Myocyte (in vitro differentiated cells): ENCODE measurements around the gene METRN. TPM values are rescaled to one million over a fixed set of nuclear protein-coding genes. Genes with fewer than 3 reads are reported as not detected.
A peak's percentile ranks its signal among the peaks of the same experiment; 100 is the strongest.

Experiments used
- DNase-seq: peaks from one replicate; pipeline ENCODE4 v3.0.0-alpha.2; 2012; ENCODE audit warnings: low read depth
- polyA plus RNA-seq: library from polyadenylated mRNA; unstranded; fragments of >200 nt; gene quantifications from one replicate; pipeline ENCODE4 v1.2.1, GENCODE V29; 2012; ENCODE audit warnings: missing spikeins
- total RNA-seq: library from RNA; depleted of rRNA; stranded (reverse); fragments of >200 nt; gene quantifications from 2 replicates; pipeline ENCODE4 v1.2.3, GENCODE V29; 2014

Gene METRN
- total RNA-seq, result 105 and 172 TPM in 2 replicates
- 71.5 TPM for polyA plus RNA-seq

DNA sequence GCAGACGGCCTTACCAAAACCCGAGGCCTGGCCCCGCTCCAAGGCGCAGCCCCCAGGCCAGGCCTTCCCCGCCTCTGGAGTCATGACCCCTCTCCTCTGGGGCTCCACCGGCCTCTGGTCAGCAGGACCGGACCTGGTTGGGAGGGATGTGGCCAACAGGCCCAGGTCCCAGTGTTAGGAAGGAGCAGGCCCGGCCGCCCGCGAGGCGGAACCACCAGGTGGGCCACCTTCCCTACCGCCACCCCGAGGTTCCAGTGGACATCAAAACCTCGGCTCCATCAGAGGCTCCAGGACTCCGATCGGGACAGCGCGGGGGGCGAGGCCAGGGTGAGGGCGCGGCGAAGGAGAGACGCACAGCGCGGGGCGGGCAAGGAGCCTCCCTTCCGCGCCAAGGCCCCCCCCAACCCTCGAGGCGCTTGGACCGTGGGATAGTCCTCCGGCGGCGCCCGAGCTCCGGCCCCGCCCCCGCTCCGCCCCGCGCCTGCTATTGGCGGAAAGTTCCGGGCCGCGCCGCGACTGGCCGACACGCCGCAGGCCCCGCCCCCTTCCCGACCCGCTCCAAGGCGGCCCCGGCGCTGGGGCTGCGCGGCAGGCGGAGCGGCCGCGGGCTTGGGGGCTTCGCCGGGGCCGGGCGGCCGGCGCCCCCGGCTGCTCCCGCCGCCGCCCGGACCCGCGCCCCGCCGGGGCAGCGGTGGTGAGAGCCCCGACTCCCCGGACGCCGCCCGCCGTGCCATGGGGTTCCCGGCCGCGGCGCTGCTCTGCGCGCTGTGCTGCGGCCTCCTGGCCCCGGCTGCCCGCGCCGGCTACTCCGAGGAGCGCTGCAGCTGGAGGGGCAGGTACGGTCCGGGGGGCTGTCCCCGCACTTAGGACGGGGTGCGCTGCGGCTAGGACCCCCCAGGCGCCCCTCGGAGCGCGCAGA, at the start of gene METRN:
Gene METRN (plus strand): TSS at position 561 of the 919 bp plus-strand sequence. CDS start 172 bp downstream, at position 733.
- peak; percentile 86 for DNase-seq

DNA sequence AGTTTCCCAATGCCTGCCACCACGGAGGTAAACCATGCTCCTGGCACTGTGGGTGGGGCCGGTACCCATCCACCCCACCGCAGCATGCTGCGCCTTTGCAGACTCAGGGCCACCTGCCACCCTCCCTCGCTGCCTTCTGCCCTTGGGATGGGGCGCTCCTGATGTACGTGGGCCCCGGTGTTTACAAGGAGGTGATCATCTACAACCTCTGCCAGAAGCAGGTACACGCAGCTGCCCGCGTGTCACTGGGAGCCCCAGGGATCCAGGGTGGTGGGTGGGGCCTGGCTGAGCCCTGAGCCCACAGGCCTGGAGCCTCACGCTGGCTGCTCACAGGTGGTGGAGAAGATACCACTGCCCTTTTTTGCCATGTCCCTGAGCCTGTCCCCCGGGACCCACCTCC, 48.3 kb upstream of the METRN start:
- no peak for DNase-seq

DNA sequence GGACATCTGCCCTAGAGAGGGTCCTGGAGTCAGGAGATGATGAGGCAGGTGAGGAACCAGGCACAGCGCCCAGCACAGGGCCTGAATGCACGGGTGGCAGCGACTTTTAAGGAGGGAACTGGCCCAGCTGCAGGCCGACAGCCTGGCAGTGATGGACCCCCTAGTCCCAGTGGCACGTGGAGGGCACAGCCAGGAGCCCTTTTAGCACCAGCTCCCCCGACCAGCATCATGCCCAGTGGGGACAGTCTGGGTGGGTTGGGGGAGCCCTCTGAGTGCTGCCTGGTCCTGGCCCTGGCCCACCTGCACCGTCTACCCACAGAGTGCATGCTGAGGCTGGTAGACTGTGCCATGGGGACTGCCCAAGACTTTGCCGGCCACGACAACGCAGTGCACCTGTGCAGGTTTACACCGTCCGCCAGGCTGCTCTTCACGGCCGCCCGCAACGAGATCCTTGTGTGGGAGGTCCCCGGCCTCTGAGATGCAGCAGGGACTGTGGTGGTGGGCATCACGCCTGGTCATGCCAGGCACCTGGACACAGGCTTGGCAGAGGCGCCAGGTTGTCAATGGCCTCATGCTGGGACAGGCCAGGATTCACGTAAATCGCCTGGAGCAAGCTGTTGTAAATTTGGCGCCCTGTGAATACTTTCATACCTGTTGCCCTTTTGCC, 47.7 kb upstream of the METRN start:
- DNase-seq, result no peak

DNA sequence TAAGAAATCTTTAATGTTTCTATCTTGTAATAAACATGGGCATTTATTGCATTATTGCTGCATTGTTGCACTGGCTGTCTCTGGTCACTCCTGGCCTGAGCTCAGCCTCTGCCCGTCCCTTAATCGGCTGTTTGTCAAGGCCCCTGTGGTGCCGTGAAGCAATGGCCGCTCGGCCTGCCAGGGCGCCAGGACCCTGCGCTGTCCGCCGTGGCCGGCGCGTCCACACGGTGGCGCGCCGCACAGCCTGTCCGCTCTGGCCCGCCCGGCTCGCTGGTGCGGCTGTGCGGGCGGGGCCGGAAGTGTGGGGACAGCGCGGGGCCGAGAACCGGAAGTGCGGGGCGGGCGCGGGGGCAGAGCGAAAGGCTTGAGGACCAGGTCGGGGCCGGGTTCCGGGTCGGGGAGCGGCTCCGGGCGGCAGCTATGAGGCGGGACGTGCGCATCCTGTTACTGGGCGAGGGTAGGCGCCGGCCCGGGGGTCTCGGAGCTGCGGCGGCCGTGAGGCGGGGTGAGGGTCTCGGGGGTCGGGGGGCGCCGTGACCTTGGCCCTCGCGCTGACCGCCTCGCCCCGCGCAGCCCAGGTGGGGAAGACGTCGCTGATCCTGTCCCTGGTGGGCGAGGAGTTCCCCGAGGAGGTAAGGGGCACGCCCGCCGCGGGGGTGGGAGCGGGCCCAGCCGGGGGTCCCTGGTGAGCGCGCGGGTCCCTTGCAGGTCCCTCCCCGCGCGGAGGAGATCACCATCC, 47.0 kb upstream of the METRN start, which contains the start of gene RHOT2:
Gene RHOT2 (plus strand): TSS at position 353 of the 739 bp plus-strand sequence. CDS start 68 bp downstream, at position 421.
- peak; percentile 89 for DNase-seq

DNA sequence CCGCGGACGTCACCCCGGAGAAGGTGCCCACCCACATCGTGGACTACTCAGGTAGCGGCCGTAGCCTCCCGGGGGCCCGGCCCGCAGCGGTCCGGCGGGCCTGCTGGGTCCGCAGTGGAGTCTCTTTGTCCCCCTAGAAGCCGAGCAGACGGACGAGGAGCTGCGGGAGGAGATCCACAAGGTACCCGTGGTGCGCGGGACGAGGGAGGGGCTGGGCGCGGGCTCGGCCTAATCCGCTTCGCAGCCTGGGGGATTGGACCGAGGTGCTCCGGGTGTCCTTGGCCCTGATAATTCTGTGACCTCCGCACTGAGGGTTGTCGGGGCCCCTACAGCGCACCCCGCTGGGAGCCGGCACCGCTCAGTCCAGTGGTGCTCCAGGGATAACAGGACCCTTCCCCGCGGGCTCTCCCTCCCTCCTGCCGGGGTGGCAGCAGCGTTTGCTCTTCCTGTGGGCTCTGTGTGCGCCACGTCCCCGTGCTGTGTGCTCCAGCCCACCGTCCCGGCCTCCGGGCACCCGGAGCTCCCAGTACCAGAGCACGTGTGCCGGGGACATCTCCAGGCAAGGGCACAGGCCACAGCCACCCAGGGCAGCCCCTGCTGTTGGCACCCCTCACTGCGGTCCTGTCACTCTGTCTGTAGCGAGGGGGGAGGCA, 46.3 kb upstream of the METRN start:
- no peak for DNase-seq

DNA sequence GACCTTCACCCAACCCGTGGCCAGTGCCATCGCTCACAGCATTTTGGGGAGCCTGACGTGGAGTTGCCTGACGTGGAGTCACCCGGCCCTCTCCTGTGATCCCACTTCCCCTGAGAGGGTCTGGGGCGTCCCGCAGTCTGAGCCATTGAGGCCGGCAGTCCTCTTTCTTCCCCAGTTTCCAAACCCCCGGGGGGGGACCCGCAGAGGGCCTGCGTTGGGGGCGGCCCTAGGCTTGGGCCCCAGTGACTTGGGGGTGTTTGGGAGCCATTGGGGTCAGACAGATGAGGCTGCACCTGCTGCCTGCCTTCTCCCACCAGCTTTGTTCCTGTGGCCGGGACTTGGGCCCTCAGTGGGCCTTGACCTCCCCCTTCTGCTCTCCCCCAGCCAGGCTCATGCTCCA, 45.3 kb upstream of the METRN start:
- no peak for DNase-seq

DNA sequence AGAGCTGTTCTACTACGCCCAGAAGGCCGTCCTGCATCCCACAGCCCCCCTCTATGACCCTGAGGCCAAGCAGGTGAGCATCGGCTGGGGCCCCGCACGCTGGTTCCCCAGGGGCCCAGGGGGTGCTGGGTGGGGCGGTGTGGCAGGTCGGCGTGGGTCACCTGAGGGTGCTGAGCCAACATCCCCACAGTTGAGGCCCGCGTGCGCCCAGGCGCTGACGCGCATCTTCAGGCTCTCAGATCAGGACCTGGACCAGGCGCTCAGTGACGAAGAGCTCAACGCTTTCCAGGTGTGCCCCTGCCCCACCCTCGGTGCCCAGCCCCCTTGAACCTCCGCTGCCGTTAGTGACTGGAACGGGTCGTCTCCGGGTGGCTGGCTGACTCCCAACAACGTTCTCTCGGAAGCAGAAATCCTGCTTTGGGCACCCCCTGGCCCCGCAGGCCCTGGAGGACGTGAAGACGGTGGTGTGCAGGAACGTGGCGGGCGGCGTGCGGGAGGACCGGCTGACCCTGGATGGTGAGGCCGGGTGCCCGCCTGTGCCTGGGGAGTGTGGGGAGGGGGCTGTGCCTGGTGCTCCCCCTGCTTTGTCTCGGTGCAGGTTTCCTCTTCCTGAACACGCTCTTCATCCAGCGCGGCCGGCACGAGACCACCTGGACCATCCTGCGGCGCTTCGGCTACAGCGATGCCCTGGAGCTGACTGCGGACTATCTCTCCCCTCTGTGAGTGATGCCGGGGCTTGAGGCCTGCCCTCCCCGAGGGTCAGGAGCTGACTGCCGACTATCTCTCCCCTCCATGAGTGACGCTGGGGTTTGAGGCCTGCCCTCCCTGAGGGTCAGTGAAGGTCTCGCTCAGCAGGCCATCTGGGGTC, 44.2 kb upstream of the METRN start:
- no peak for DNase-seq

DNA sequence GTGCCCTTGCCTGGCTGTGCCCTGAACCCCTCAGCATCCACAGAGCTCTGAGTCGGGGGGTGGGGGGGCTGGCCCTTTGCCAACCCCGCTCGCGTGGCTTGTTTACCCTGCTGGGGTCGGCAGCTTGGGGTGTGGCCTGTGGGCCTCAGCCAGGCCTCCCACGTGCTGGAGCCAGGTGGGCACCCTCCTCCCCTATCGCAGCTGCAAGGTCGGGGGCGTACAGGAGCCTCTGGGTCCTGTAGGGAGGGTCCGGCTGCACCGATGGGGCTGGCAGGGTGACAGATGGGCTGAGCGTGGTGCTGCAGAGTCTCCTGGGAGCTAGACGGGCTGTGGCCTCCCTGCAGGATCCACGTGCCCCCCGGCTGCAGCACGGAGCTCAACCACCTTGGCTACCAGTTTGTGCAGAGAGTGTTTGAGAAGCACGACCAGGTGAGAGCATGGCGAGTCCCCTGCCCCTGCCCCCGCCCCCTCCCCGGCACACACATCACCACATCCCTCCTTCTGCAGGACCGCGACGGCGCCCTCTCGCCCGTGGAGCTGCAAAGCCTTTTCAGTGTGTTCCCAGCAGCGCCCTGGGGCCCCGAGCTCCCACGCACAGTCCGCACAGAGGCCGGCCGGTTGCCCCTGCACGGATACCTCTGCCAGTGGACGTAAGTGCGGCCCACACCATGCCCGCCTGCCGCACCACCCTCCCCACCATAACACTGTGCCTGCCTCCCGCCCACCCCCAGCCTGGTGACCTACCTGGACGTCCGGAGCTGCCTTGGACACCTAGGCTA, 43.4 kb upstream of the METRN start:
- DNase-seq, result no peak

DNA sequence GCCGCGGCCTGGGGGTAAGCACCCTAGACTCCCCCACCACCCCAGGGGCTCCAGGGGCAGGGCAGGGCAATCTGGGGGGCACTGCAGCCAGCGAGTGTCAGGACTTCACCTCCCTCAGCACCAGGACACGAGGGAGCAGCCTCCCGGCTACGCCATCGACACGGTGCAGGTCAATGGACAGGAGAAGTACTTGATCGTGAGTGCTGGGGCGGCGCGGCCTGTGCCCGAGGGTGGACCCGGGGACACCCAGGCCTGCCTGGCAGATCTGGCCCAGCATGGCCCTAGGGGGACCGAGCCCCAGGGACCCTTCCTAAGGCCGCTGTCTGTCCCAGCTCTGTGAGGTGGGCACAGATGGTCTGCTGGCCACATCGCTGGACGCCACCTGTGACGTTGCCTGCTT, 42.5 kb upstream of the METRN start:
- DNase-seq, result no peak

DNA sequence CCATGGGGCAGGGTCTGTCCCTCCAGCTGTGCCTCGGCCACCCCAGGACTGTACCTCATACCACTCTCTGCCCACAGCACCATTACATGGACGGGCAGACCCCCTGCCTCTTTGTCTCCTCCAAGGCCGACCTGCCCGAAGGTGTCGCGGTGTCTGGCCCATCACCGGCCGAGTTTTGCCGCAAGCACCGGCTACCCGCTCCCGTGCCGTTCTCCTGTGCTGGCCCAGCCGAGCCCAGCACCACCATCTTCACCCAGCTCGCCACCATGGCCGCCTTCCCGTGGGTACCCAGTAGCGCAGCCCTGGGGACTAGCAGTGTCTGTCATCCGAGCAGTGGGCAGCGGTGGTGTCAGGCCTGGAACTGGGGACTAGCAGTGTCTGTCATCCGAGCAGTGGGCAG, 42.1 kb upstream of the METRN start:
- no peak for DNase-seq

DNA sequence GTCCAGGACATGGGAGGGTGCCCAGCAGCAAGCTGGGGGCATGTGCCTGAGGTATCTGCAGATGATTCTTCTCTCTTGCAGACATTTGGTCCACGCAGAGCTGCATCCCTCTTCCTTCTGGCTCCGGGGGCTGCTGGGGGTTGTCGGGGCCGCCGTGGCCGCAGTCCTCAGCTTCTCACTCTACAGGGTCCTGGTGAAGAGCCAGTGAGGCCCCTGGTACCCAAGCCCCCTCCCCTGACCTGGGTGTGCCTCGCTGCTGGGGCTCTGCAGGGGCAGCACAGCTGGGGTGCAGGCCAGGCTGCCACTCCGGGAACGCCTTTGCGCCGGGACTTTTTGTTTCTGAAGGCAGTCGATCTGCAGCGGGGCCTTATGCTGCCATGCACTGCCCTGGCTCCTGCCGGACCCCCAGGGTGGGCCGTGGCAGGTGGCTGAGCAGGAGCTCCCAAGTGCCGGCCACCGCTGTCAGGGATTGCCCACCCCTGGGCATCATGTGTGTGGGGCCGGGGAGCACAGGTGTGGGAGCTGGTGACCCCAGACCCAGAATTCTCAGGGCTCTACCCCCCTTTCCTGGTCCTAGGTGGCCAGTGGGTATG, 41.4 kb upstream of the METRN start:
- DNase-seq, result no peak

DNA sequence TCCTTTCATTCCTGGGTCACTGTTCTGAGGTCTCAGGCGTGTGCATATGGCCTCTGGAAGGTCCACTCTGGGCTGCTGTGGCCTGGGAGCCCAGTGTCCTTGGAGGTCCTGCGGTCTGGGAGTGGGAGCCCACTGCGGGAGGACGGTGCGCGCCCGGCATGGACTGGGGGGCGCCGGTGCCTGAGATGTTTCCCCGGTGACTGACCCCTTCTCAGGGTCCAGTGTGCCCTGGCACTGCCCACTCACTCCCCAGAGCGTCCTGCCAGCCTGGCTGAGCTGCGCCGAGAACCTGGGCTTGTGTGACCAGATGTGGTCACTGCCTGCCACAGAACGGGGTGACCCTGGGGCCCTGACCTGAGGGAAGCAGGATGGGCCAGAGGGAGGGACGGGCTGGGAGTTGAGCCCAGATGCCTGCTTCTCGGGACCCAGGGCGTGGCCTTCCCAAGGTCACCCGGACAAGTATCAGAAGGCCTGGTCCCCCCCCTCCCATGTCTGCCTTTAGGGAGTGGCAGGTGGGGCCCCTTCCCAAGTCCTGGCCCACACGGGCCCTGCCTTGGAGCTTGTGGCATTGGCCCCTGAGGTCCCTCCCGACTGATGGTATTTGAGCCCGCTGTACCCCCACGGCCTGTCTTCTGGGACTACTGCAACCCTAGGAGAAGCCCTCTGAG, 40.6 kb upstream of the METRN start:
- no peak for DNase-seq

DNA sequence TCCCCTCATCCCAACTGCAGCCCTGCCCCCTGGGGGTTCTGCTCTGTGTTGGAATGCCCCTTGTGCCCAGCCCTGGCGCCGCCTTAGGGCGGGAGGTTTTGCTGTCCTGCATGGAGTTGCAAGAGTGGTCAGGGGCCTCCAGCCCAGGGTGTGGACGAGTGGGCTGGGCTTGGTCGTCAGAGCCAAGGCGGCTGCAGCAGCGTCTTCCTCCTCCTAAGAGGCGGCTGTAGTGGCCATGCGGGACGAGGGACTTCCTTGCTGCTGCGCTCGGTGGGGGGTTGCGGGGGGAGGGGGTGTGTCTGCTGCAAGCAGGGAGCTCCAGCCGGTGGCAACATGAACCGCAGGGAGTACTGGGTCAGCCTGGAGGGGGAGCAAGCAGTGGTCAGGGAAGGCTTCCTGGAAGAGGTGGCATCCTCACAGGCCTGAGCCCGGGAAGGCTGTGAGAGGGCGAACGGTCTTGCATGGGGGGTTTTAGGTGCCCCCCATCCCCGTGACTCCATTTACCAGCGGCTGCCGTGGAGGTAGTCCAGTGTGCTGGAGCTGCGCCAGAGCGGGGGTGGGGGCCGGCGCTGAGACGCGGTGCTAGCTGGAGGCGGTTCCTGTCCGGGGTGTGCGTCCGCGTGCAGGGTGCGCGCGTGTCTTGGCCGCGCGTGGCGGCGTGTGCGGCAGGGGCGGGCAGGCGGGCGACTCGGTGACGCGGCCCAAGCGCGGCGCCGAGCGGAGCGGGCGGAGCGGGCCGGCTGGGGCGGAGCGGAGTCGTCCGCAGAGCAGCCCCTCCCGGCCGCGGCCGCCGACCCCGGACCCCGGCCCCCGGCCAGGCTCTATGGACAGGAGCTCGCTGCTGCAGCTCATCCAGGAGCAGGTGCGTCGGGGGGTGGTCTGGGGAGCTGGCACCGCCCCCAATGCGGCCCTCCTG, 39.7 kb upstream of the METRN start, which contains the start of gene RHBDL1:
Gene RHBDL1 (plus strand): TSS at position 704 of the 916 bp plus-strand sequence. CDS start 120 bp downstream, at position 824.
- DNase-seq, result peak; percentile 10

DNA sequence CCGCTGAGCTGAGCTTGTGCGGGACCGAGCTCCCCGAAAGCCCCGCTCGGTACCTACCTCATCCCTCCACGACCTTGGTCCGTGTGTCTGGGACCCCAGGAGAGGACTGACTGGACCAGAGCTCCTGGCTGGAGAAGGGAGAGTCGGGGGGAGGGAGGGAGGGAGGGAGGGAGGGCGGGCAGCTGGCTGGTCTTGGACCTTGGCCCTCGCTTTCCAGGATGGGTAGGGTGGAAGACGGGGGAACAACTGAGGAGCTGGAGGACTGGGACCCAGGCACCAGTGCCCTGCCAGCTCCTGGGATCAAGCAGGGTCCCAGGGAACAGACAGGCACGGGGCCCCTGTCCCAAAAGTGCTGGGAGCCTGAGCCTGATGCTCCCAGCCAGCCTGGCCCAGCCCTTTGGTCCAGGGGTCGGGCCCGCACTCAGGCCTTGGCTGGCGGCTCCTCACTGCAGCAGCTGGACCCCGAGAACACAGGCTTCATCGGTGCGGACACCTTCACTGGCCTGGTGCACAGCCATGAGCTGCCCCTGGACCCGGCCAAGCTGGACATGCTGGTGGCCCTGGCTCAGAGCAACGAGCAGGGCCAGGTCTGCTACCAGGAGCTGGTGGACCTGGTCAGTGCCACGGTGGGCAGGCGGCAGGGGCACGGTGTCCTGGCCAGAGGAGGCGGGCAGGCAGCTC, 38.9 kb upstream of the METRN start:
- no peak for DNase-seq

DNA sequence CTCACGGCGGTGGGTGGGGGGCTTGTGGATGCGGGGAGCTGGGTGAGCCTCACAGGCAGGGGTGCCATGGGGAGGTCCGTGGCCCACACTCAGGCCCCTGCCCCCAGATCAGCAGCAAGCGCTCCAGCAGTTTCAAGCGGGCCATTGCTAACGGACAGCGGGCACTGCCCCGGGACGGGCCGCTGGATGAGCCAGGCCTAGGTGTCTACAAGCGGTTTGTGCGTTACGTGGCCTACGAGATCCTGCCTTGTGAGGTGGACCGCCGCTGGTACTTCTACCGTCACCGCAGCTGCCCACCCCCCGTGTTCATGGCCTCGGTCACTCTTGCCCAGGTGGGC, 38.4 kb upstream of the METRN start:
- DNase-seq, result no peak

DNA sequence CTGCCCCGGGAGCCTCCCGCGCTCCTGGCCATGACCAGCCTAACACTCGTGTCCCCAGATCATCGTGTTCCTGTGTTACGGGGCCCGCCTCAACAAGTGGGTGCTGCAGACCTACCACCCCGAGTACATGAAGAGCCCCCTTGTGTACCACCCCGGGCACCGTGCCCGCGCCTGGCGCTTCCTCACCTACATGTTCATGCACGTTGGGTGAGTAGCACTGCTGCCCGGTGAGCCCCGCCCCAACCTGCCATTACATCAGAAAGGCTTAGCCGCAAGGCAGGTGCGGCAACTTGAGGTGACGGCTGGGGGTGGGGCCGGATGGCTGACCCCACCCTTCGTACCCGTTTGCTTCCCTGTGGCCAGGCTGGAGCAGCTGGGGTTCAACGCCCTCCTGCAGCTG, 38.0 kb upstream of the METRN start:
- DNase-seq, result no peak
